Measurements from ENCODE around the gene RAD18.

RAD18 gene

GRCh38 chr3:8984526-8984925 is 21.3 kb upstream of the RAD18 start:
- no peak for DNase-seq

GRCh38 chr3:8984081-8984480 is 20.8 kb upstream of the RAD18 start:
- DNase-seq = no peak

GRCh38 chr3:8983591-8983990 is 20.3 kb upstream of the RAD18 start:
- no peak for DNase-seq

- DNase-seq = no peak
Measured at GRCh38 chr3:8983026-8983425, 19.8 kb upstream of the RAD18 start.

GRCh38 chr3:8982509-8982908 is 19.2 kb upstream of the RAD18 start:
- no peak for DNase-seq

- DNase-seq = no peak
Measured at GRCh38 chr3:8981700-8982099, 18.4 kb upstream of the RAD18 start.

GRCh38 chr3:8981296-8981695 is 18.0 kb upstream of the RAD18 start:
- no peak for DNase-seq

GRCh38 chr3:8980756-8981257 is 17.5 kb upstream of the RAD18 start:
- DNase-seq = no peak

- no peak for DNase-seq
Measured at GRCh38 chr3:8979262-8979661, 16.0 kb upstream of the RAD18 start.

- no peak for DNase-seq
Measured at GRCh38 chr3:8978551-8978950, 15.3 kb upstream of the RAD18 start.

- DNase-seq = no peak
Measured at GRCh38 chr3:8976540-8977182, 13.4 kb upstream of the RAD18 start.

GRCh38 chr3:8975081-8976020 is 12.1 kb upstream of the RAD18 start:
- DNase-seq = no peak

GRCh38 chr3:8974458-8974857 is 11.2 kb upstream of the RAD18 start:
- no peak for DNase-seq

GRCh38 chr3:8972639-8973038 is 9.4 kb upstream of the RAD18 start:
- DNase-seq = no peak

- DNase-seq = no peak
Measured at GRCh38 chr3:8970971-8971589, 7.8 kb upstream of the RAD18 start.

GRCh38 chr3:8969241-8969640 is 6.0 kb upstream of the RAD18 start:
- no peak for DNase-seq

- no peak for DNase-seq
Measured at GRCh38 chr3:8968375-8968882, 5.2 kb upstream of the RAD18 start.

- DNase-seq = no peak
Measured at GRCh38 chr3:8967553-8967952, 4.3 kb upstream of the RAD18 start.

GRCh38 chr3:8966820-8967348 is 3.6 kb upstream of the RAD18 start:
- no peak for DNase-seq

GRCh38 chr3:8966150-8966819 is 3.0 kb upstream of the RAD18 start:
- no peak for DNase-seq

GRCh38 chr3:8964436-8965370 is 1.4 kb upstream of the RAD18 start:
- no peak for DNase-seq
